ENCODE data around the gene SMAD6.
"Not testable (repeated sequence)": the region's sequence is repeated elsewhere in the genome, so short reads cannot be mapped to it uniquely, and the experiment has no call there.

The SMAD6 gene

GRCh38 chr15:66677336-66677735 lies 24.7 kb upstream of the SMAD6 start:
- DNase-seq, result no peak

GRCh38 chr15:66679061-66679656 lies 22.9 kb upstream of the SMAD6 start:
- DNase-seq, result no peak

- DNase-seq, result no peak
These were observed 22.4 kb upstream of the SMAD6 start for GRCh38 chr15:66679657-66680108.

GRCh38 chr15:66680502-66680901 lies 21.5 kb upstream of the SMAD6 start:
- DNase-seq, result no peak

GRCh38 chr15:66681395-66681794 lies 20.6 kb upstream of the SMAD6 start:
- DNase-seq, result no peak

GRCh38 chr15:66682246-66682645 lies 19.8 kb upstream of the SMAD6 start:
- no peak for DNase-seq

- no peak for DNase-seq
These were observed 19.2 kb upstream of the SMAD6 start for GRCh38 chr15:66682865-66683264.

- no peak for DNase-seq
These were observed 17.8 kb upstream of the SMAD6 start for GRCh38 chr15:66684136-66684681.

- no peak for DNase-seq
These were observed 16.3 kb upstream of the SMAD6 start for GRCh38 chr15:66685638-66686150.

- DNase-seq, result not testable (repeated sequence)
These were observed 11.1 kb upstream of the SMAD6 start for GRCh38 chr15:66690912-66691311.

GRCh38 chr15:66691727-66692126 lies 10.3 kb upstream of the SMAD6 start:
- no peak for DNase-seq

GRCh38 chr15:66692391-66692790 lies 9.6 kb upstream of the SMAD6 start:
- no peak for DNase-seq

- DNase-seq, result no peak
These were observed 9.0 kb upstream of the SMAD6 start for GRCh38 chr15:66692808-66693596.

- no peak for DNase-seq
These were observed 5.3 kb upstream of the SMAD6 start for GRCh38 chr15:66696770-66697169.

GRCh38 chr15:66698318-66698961 lies 3.6 kb upstream of the SMAD6 start:
- peak; percentile 5 for DNase-seq

- no peak for DNase-seq
These were observed 3.1 kb upstream of the SMAD6 start for GRCh38 chr15:66698971-66699370.

- DNase-seq, result no peak
These were observed 1.6 kb upstream of the SMAD6 start for GRCh38 chr15:66700412-66700801.

GRCh38 chr15:66700802-66701421 lies 1.1 kb upstream of the SMAD6 start:
- DNase-seq, result peak; percentile 65

- DNase-seq, result peak; percentile 28
These were observed 508 bp upstream of the SMAD6 start for GRCh38 chr15:66701422-66702034.

- DNase-seq, result no peak
These were observed 927 bp downstream of the SMAD6 start for GRCh38 chr15:66702787-66703539.

- DNase-seq, result peak; percentile 2
These were observed 1.5 kb downstream of the SMAD6 start for GRCh38 chr15:66703540-66703941.
